Fibroblast of peridontal ligament (primary cell): Measurements from ENCODE around the gene ARHGEF40.

Experiments
- DNase-seq: peaks from one replicate; pipeline ENCODE4 v3.0.0-alpha.2; 2010; ENCODE audit errors: extremely low read depth

The ARHGEF40 gene

GRCh38 chr14:21059842-21060613, 10.1 kb upstream of the ARHGEF40 start:
- DNase-seq: peak; percentile 46

GRCh38 chr14:21060614-21061346, 9.3 kb upstream of the ARHGEF40 start:
- DNase-seq: no peak

GRCh38 chr14:21061347-21061668, 8.8 kb upstream of the ARHGEF40 start:
- DNase-seq: no peak

- DNase-seq: peak; percentile 75
Measured at GRCh38 chr14:21063479-21063878, 6.6 kb upstream of the ARHGEF40 start.

- peak; percentile 16 for DNase-seq
Measured at GRCh38 chr14:21066882-21067502, 3.1 kb upstream of the ARHGEF40 start.

- peak; percentile 67 for DNase-seq
Measured at GRCh38 chr14:21068521-21069387, 1.4 kb upstream of the ARHGEF40 start.

GRCh38 chr14:21069388-21070082, 569 bp upstream of the ARHGEF40 start:
- DNase-seq: peak; percentile 40

GRCh38 chr14:21070610-21071224, 613 bp downstream of the ARHGEF40 start:
- peak; percentile 34 for DNase-seq

GRCh38 chr14:21071225-21072030, 1.3 kb downstream of the ARHGEF40 start:
- peak; percentile 92 for DNase-seq

- peak; percentile 97 for DNase-seq
Measured at GRCh38 chr14:21072031-21072473, 1.9 kb downstream of the ARHGEF40 start.

- no peak for DNase-seq
Measured at GRCh38 chr14:21072781-21073339, 2.8 kb downstream of the ARHGEF40 start.

GRCh38 chr14:21073921-21074320, 3.8 kb downstream of the ARHGEF40 start:
- no peak for DNase-seq

GRCh38 chr14:21074398-21075272, 4.5 kb downstream of the ARHGEF40 start:
- DNase-seq: no peak

- no peak for DNase-seq
Measured at GRCh38 chr14:21075719-21076437, 5.8 kb downstream of the ARHGEF40 start.

- DNase-seq: no peak
Measured at GRCh38 chr14:21077672-21078071, 7.6 kb downstream of the ARHGEF40 start.

GRCh38 chr14:21078287-21078686, 8.2 kb downstream of the ARHGEF40 start:
- DNase-seq: no peak

- no peak for DNase-seq
Measured at GRCh38 chr14:21078726-21079125, 8.6 kb downstream of the ARHGEF40 start.
